SK-N-MC (cell line): ENCODE results near the gene HAVCR2.

ENCODE experiments used
- EZH2 ChIP-seq: fragments of 200-600 bp; sonication (generic); IDR thresholded peaks from one replicate; pipeline ENCODE4 v1.6.1; 2017; ENCODE audit warnings: antibody characterized with exemption
- POLR2AphosphoS5 ChIP-seq: IDR thresholded peaks from 2 replicates; pipeline ENCODE4 v1.6.1; 2012; ENCODE audit warnings: mild to moderate bottlenecking, low read depth, low read length, borderline replicate concordance

GRCh38 chr5:157076558-157076957, 32.3 kb downstream of the HAVCR2 start:
- TF ChIP-seq POLR2AphosphoS5 (no peak), EZH2 (no peak)
